ENCODE measurements around the gene DCD. TPM values are rescaled to one million over a fixed set of nuclear protein-coding genes. Genes with fewer than 3 reads are reported as not detected.

DCD gene
- total RNA-seq, 1 donor from 2014 or later = not detected

GRCh38 chr12:54608769-54609168, 39.4 kb downstream of the DCD start:
- intact Hi-C loops (cut with micrococcal nuclease) = no loop called here

- intact Hi-C loops (cut with micrococcal nuclease) = no loop called here
Measured at GRCh38 chr12:54608156-54608555, 40.0 kb downstream of the DCD start.

- intact Hi-C loops (cut with micrococcal nuclease) = no loop called here
Measured at GRCh38 chr12:54606556-54606955, 41.6 kb downstream of the DCD start.

- intact Hi-C loops (cut with micrococcal nuclease) = no loop called here
Measured at GRCh38 chr12:54605138-54605970, 42.8 kb downstream of the DCD start.

- intact Hi-C loops (cut with micrococcal nuclease) = no loop called here
Measured at GRCh38 chr12:54604436-54604835, 43.7 kb downstream of the DCD start.

GRCh38 chr12:54603872-54604271, 44.3 kb downstream of the DCD start:
- intact Hi-C loops (cut with micrococcal nuclease) = loop anchor here (1.0 kb wide), 1 partner anchor 25 kb away; no protein-coding TSS in a partner anchor

- intact Hi-C loops (cut with micrococcal nuclease) = loop anchor here (1.0 kb wide), 1 partner anchor 24 kb away; no protein-coding TSS in a partner anchor
Measured at GRCh38 chr12:54603173-54603814, 44.9 kb downstream of the DCD start.

GRCh38 chr12:54602661-54603060, 45.5 kb downstream of the DCD start:
- intact Hi-C loops (cut with micrococcal nuclease) = loop anchor here (1.0 kb wide), 1 partner anchor 23 kb away; no protein-coding TSS in a partner anchor

GRCh38 chr12:54601841-54602240, 46.3 kb downstream of the DCD start:
- intact Hi-C loops (cut with micrococcal nuclease) = no loop called here

GRCh38 chr12:54598970-54599369, 49.2 kb downstream of the DCD start:
- intact Hi-C loops (cut with micrococcal nuclease) = no loop called here

GRCh38 chr12:54596526-54596946, 51.6 kb downstream of the DCD start:
- intact Hi-C loops (cut with micrococcal nuclease) = loop anchor here (2.0 kb wide), 1 partner anchor 476 kb away; no protein-coding TSS in a partner anchor

- intact Hi-C loops (cut with micrococcal nuclease) = no loop called here
Measured at GRCh38 chr12:54595471-54595870, 52.7 kb downstream of the DCD start.

Other genes starting within 250 kb of the DCD start
- gene ITGA5, start 229.1 kb downstream of the DCD start, total RNA-seq = 65.2 and 71.1 TPM in 2 replicates
- 7.6 and 9.5 TPM in 2 replicates for gene GTSF1, start 174.8 kb downstream of the DCD start, total RNA-seq
- 167 and 171 TPM in 2 replicates for gene NCKAP1L, start 150.6 kb downstream of the DCD start, total RNA-seq
- 24.3 and 24.5 TPM in 2 replicates for gene PDE1B, start 98.8 kb downstream of the DCD start, total RNA-seq
- not detected in 2 replicates for gene PPP1R1A, start 59.7 kb downstream of the DCD start, total RNA-seq
- not detected in 2 replicates for gene LACRT, start 13.5 kb downstream of the DCD start, total RNA-seq
- not detected in 2 replicates for gene MUCL1, start 206.2 kb upstream of the DCD start, total RNA-seq